ENCODE data around the gene PSAP.
A peak's percentile ranks its signal among the peaks of the same experiment; 100 is the strongest.

Gene PSAP

GRCh38 chr10:71844695-71845094 is 6.4 kb downstream of the PSAP start:
- no peak for DNase-seq (ENCODE audit: low read depth in 2 of 2)

GRCh38 chr10:71844084-71844483 is 7.0 kb downstream of the PSAP start:
- no peak for DNase-seq (ENCODE audit: low read depth in 2 of 2)

- DNase-seq (ENCODE audit: low read depth in 2 of 2): no peak
These were observed 8.0 kb downstream of the PSAP start for GRCh38 chr10:71842856-71843686.

- DNase-seq (ENCODE audit: low read depth in 2 of 2): no peak
These were observed 8.6 kb downstream of the PSAP start for GRCh38 chr10:71842422-71842821.

- no peak for DNase-seq (ENCODE audit: low read depth in 2 of 2)
These were observed 10.1 kb downstream of the PSAP start for GRCh38 chr10:71840958-71841335.

GRCh38 chr10:71840177-71840957 is 10.7 kb downstream of the PSAP start:
- DNase-seq (ENCODE audit: low read depth in 2 of 2): peak; percentile 86

GRCh38 chr10:71838264-71839211 is 12.5 kb downstream of the PSAP start:
- no peak for DNase-seq (ENCODE audit: low read depth in 2 of 2)

GRCh38 chr10:71837098-71837827 is 13.8 kb downstream of the PSAP start:
- DNase-seq (ENCODE audit: low read depth in 2 of 2): no peak

GRCh38 chr10:71836596-71836974 is 14.5 kb downstream of the PSAP start:
- DNase-seq (ENCODE audit: low read depth in 2 of 2): no peak

- peak; percentile 61 to 64 for DNase-seq (ENCODE audit: low read depth in 2 of 2)
These were observed 15.1 kb downstream of the PSAP start for GRCh38 chr10:71835671-71836595.

GRCh38 chr10:71834343-71834674 is 16.7 kb downstream of the PSAP start:
- no peak for DNase-seq (ENCODE audit: low read depth in 2 of 2)

GRCh38 chr10:71833451-71834342 is 17.4 kb downstream of the PSAP start:
- no peak for DNase-seq (ENCODE audit: low read depth in 2 of 2)

GRCh38 chr10:71832967-71833366 is 18.1 kb downstream of the PSAP start:
- no peak for DNase-seq (ENCODE audit: low read depth in 2 of 2)

- DNase-seq (ENCODE audit: low read depth in 2 of 2): no peak
These were observed 19.2 kb downstream of the PSAP start for GRCh38 chr10:71831646-71832552.

- no peak for DNase-seq (ENCODE audit: low read depth in 2 of 2)
These were observed 20.3 kb downstream of the PSAP start for GRCh38 chr10:71830726-71831125.

GRCh38 chr10:71829896-71830295 is 21.2 kb downstream of the PSAP start:
- no peak for DNase-seq (ENCODE audit: low read depth in 2 of 2)

- no peak for DNase-seq (ENCODE audit: low read depth in 2 of 2)
These were observed 21.9 kb downstream of the PSAP start for GRCh38 chr10:71829171-71829570.

GRCh38 chr10:71828702-71829101 is 22.3 kb downstream of the PSAP start:
- no peak for DNase-seq (ENCODE audit: low read depth in 2 of 2)
